NCI-H524 (cell line): ENCODE results near the gene EIF2A.
A peak's percentile ranks its signal among the peaks of the same experiment; 100 is the strongest.
"Not testable (repeated sequence)": the region's sequence is repeated elsewhere in the genome, so short reads cannot be mapped to it uniquely, and the experiment has no call there.

Experiments used
- DNase-seq, 2 experiments: peaks; one replicate each; lab custom pipeline; 2025; lab: John Stamatoyannopoulos, UW

Gene EIF2A

GRCh38 chr3:150546226-150547044, at the start of gene EIF2A, which contains the start of gene SERP1:
TSS of gene EIF2A (plus strand) at chr3:150546787. CDS start at chr3:150546803, 16 bp downstream.
TSS of gene SERP1 (minus strand) at chr3:150546496. CDS start at chr3:150546135, 361 bp downstream.
- DNase-seq, result peak; percentile 100

- no peak for DNase-seq
Measured at GRCh38 chr3:150497956-150498355, 48.6 kb upstream of the EIF2A start.

- DNase-seq, result not testable (repeated sequence)
Measured at GRCh38 chr3:150500960-150501359, 45.6 kb upstream of the EIF2A start.

- DNase-seq, result no peak
Measured at GRCh38 chr3:150503402-150504099, 43.0 kb upstream of the EIF2A start.

- DNase-seq, result no peak
Measured at GRCh38 chr3:150504483-150504882, 42.1 kb upstream of the EIF2A start.

- DNase-seq, result no peak
Measured at GRCh38 chr3:150508401-150508800, 38.2 kb upstream of the EIF2A start.

GRCh38 chr3:150509780-150510179, 36.8 kb upstream of the EIF2A start:
- no peak for DNase-seq

- DNase-seq, result no peak
Measured at GRCh38 chr3:150511122-150511821, 35.3 kb upstream of the EIF2A start.

- no peak for DNase-seq
Measured at GRCh38 chr3:150515210-150515609, 31.4 kb upstream of the EIF2A start.

GRCh38 chr3:150519026-150519425, 27.6 kb upstream of the EIF2A start:
- no peak for DNase-seq

- DNase-seq, result peak in 1 of 2 experiments; percentile 38
Measured at GRCh38 chr3:150520408-150520807, 26.2 kb upstream of the EIF2A start.

- DNase-seq, result peak; percentile 26 to 60
Measured at GRCh38 chr3:150521463-150521862, 25.1 kb upstream of the EIF2A start.

- DNase-seq, result no peak
Measured at GRCh38 chr3:150523538-150523937, 23.0 kb upstream of the EIF2A start.

GRCh38 chr3:150527464-150528255, 18.9 kb upstream of the EIF2A start:
- DNase-seq, result no peak

- peak in 1 of 2 experiments; percentile 20 for DNase-seq
Measured at GRCh38 chr3:150528354-150528797, 18.2 kb upstream of the EIF2A start.

GRCh38 chr3:150531775-150532174, 14.8 kb upstream of the EIF2A start:
- DNase-seq, result no peak

- DNase-seq, result no peak
Measured at GRCh38 chr3:150535204-150535603, 11.4 kb upstream of the EIF2A start.

GRCh38 chr3:150538324-150539208, 8.0 kb upstream of the EIF2A start:
- no peak for DNase-seq

- no peak for DNase-seq
Measured at GRCh38 chr3:150540297-150540696, 6.3 kb upstream of the EIF2A start.

- no peak for DNase-seq
Measured at GRCh38 chr3:150540991-150541390, 5.6 kb upstream of the EIF2A start.

GRCh38 chr3:150543128-150543527, 3.5 kb upstream of the EIF2A start:
- no peak for DNase-seq
